Measurements from ENCODE around the gene TEX19.
"Not testable (repeated sequence)": the region's sequence is repeated elsewhere in the genome, so short reads cannot be mapped to it uniquely, and the experiment has no call there.

Gene TEX19

DNA sequence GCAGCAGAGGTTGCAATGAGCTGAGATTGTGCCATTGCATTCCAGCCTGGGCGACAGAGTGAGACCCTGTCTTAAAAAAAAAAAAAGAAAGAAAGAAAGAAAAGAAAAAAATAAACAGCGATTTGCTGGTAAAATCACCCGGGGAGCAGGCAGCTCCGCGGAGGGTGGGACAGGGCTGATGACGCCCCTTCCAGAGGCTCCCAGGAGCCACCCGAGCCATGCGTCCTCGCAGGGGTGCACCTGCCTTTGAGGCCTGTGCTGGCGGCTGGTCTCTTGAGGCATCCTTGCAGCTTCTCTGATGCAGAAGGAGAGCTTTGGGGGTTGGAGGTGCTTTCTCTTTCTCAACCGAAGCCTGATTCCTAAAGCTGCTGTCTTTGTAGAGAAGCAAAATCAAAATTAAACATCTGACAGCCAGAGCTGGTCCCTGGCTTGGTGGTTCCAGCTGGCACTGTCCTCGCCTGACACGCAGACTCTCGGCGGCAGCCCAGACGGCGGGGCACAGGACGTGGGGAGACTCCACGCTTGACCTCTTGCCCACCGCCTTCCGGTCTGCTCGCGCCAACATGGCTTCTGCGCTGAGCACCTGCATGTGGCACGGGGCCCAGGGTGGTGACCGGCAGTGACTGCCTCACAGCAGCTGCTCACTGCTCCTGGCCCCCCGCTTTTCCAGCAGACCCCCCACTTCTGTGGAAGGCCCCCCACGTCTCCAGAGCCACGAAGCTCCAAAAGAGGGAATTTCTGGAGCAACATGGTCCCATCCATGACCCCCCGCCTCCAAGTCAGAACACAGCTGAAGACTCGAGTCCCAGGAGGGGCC is 19.1 kb downstream of the TEX19 start:
- TF ChIP-seq, protein P1, sequence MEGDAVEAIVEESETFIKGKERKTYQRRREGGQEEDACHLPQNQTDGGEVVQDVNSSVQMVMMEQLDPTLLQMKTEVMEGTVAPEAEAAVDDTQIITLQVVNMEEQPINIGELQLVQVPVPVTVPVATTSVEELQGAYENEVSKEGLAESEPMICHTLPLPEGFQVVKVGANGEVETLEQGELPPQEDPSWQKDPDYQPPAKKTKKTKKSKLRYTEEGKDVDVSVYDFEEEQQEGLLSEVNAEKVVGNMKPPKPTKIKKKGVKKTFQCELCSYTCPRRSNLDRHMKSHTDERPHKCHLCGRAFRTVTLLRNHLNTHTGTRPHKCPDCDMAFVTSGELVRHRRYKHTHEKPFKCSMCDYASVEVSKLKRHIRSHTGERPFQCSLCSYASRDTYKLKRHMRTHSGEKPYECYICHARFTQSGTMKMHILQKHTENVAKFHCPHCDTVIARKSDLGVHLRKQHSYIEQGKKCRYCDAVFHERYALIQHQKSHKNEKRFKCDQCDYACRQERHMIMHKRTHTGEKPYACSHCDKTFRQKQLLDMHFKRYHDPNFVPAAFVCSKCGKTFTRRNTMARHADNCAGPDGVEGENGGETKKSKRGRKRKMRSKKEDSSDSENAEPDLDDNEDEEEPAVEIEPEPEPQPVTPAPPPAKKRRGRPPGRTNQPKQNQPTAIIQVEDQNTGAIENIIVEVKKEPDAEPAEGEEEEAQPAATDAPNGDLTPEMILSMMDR (IDR thresholded peaks at IDR 0.05; ENCODE audit: insufficient read depth, low read depth, low read length, missing control alignments): no peak
- DNase-seq (ENCODE audit: low read depth): no peak
- no peak overlapping the region for H3K4me3 ChIP-seq (ENCODE audit: low read depth, low read length)

DNA sequence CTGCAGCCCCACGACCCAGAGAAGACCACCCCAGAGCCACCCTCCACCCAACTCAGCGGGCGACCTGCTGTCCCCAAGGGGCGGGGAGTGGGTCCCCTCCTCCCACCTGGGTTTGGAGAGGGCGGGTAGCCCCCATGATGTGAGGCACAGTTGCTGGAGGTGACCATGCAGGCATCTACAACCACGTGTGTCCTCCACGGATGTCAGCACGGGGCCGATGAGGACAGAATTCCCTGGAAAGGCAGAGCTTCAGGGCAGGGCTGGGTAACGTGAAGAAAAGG is 19.6 kb downstream of the TEX19 start:
- TF ChIP-seq, protein P1 (IDR thresholded peaks at IDR 0.05; ENCODE audit: insufficient read depth, low read depth, low read length, missing control alignments): no peak
- no peak overlapping the region for H3K4me3 ChIP-seq (ENCODE audit: low read depth, low read length)
- DNase-seq (ENCODE audit: low read depth): no peak

DNA sequence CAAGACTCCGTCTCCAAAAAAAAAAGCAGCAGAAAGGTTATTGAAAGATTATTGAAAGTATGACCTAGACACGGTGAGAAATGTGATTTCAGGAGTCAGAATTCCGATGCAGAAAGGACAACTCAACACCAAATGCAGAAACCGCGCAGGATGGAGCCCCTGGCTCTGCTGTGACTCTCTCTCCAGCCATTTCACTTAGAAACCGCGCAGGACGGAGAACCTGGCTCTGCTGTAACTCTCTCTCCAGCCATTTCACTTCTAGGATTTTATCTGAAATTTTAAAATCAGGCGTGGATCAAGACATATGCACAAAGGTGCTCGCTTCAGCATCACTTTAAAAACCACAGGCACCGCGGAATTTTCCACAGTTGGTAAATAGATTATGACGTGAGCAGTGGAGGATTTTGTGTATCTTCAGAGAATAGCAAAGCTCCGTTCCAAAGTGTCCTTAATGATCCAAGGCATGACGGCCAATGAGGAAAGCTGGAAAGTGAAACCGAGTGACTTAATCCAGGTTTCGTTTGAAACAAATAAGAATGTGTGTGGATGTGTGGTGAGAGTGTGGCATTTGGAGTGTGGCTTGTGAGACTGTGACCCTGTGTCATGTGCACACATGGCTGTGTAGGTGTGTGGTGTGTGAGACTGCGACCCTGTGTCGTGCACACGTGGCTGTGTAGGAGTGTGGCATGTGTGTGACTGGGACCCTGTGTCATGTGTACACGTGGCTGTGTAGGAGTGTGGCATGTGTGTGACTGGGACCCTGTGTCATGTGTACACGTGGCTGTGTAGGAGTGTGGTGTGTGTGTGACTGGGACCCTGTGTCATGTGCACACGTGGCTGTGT is 22.0 kb downstream of the TEX19 start:
- TF ChIP-seq, protein P1 (IDR thresholded peaks at IDR 0.05; ENCODE audit: insufficient read depth, low read depth, low read length, missing control alignments): no peak

DNA sequence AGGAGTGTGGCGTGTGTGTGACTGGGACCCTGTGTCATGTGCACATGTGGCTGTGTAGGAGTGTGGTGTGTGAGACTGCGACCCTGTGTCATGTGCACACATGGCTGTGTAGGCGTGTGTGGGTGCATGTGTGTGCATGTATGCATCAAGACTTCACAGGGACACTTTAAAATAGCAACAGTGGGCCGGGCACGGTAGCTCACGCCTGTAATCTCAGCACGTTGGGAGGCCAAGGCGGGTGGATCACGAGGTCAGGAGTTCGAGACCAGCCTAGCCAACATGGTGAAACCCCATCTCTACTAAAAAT is 22.6 kb downstream of the TEX19 start:
- H3K4me3 ChIP-seq (ENCODE audit: low read depth, low read length); DNase-seq (ENCODE audit: low read depth): not testable (repeated sequence)

More for the DNA sequence above, 22.0 kb downstream of the TEX19 start:
- DNase-seq (ENCODE audit: low read depth): no peak
- H3K4me3 ChIP-seq (ENCODE audit: low read depth, low read length): no peak overlapping the region

DNA sequence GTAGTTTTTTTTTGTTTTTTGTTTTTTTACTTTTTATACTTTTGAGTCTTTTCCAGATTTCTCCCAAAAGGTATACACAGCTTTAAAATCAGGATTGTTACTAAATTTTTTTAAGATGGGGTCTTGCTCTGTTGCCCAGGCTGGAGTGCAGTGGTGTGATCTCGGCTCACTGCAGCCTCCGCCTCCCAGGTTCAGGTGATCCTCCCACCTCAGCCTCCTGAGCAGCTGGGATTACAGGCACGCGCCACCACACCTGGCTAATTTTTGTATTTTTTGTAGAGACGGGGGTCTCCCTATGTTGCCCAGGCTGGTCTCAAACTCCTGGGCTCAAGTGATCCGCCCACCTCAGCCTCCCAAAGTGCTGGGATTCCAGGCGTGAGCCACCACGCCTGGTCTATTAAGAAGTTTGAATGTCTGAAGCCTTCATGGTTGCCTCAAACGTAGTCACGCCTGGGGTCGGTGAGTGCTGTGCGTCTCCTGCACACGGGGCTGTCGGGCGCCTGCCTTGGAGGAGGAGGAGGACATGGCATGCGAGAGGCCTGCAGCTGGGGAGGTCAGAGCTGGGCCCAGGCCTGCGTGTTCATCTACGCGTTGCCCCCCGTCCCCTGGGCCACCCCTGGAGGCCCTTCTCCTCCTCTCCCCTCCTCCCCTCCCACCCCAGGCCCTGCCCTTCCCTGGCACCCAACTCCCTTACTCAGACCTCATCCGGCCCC is 23.3 kb downstream of the TEX19 start:
- not testable (repeated sequence) for DNase-seq (ENCODE audit: low read depth); H3K4me3 ChIP-seq (ENCODE audit: low read depth, low read length)

DNA sequence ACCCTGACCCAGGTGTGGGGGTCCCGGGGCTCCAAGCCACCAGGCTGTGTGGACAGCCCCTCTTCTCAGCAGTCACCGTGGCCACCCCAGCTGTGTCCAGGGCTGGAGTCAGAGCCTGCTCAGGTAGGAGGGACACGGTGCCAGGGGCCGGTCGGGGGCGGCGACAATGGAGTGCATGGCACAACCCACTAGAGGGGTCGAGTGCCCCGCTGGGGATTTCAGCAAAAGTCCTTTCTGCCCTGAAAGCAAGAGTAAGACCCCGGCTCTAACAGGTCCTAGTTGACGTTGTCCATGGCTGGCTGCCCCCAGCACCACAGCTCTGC is 23.8 kb downstream of the TEX19 start:
- no peak for DNase-seq (ENCODE audit: low read depth)
- TF ChIP-seq, protein P1 (IDR thresholded peaks at IDR 0.05; ENCODE audit: insufficient read depth, low read depth, low read length, missing control alignments): no peak
- no peak overlapping the region for H3K4me3 ChIP-seq (ENCODE audit: low read depth, low read length)

DNA sequence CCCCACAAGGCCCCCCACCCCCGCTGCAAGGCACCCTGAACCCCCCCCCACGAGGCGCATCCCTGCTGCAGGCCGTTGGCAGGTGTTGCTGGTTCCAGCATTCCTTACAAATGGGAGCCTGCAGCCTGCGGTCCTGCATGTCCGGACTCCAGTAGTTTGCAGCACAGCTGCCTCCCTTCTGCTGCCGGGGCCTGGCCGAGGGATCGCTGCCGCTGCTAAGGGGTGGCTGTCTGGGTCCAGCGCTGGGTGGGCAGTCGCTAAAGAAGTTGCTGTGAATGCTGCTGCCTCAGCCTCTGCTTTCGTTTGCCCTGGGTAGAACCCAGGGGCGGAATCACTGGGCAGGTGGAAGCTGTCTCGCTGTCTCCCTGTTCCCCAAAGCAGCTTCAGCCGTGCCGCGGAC is 24.4 kb downstream of the TEX19 start:
- no peak for DNase-seq (ENCODE audit: low read depth)
- TF ChIP-seq, protein P1 (IDR thresholded peaks at IDR 0.05; ENCODE audit: insufficient read depth, low read depth, low read length, missing control alignments): no peak
- no peak overlapping the region for H3K4me3 ChIP-seq (ENCODE audit: low read depth, low read length)
